Measurements from ENCODE around the gene ARL13A.

- TF ChIP-seq CTCF (conservative IDR thresholded peaks at IDR 0.05 in 1 of 2, IDR thresholded peaks at IDR 0.05 in 1 of 2; ENCODE audit: extremely low read depth in 1 of 2, insufficient read depth in 1 of 2, low read depth in 1 of 2, low read length in 2 of 2): no peak
- no peak for TF ChIP-seq EZH2 (IDR thresholded peaks at IDR 0.05; ENCODE audit: borderline replicate concordance, low read length)
Observed at GRCh38 chrX:101037231-101037630, 67.7 kb downstream of the ARL13A start.

Data from mammary epithelial cell (primary cell).